HEK293T (cell line): ENCODE results near the gene CFI.

Source experiments
- CTCF ChIA-PET: fragments of 350-600 bp; formaldehyde crosslinking; extraction: SDS; loops from one replicate; lab custom pipeline; 2021; ENCODE audit warnings: antibody characterized with exemption, inconsistent platforms; lab: Yijun Ruan, JAX
- POLR2A ChIA-PET: fragments of 350-600 bp; formaldehyde crosslinking; extraction: SDS; loops from one replicate; lab custom pipeline; 2020; ENCODE audit warnings: antibody characterized with exemption, inconsistent platforms; lab: Yijun Ruan, JAX
- DNase-seq: peaks from one replicate; pipeline ENCODE4 v3.0.0; 2012; ENCODE audit warnings: mixed read lengths; ENCODE audit errors: extremely low spot score
- ARNT ChIP-seq: fragments of 450-650 bp; IDR thresholded peaks from 2 replicates; pipeline ENCODE4 v1.6.1; 2017; ENCODE audit warnings: mild to moderate bottlenecking
- BHLHE40 ChIP-seq: fragments of 450-650 bp; IDR thresholded peaks from 2 replicates; pipeline ENCODE4 v1.6.1; 2016; ENCODE audit warnings: mild to moderate bottlenecking, moderate library complexity, borderline replicate concordance
- CTBP1 ChIP-seq: fragments of 450-650 bp; IDR thresholded peaks from 2 replicates; pipeline ENCODE4 v1.6.1; 2016; ENCODE audit warnings: borderline replicate concordance
- ELF4 ChIP-seq: fragments of 450-650 bp; IDR thresholded peaks from 2 replicates; pipeline ENCODE4 v1.6.1; 2017; ENCODE audit warnings: antibody characterized with exemption
- FOXA1 ChIP-seq: fragments of 450-650 bp; IDR thresholded peaks from 2 replicates; pipeline ENCODE4 v1.6.1; 2016; ENCODE audit warnings: mild to moderate bottlenecking
- FOXK2 ChIP-seq: fragments of 450-650 bp; IDR thresholded peaks from 2 replicates; pipeline ENCODE4 v1.6.1; 2016; ENCODE audit warnings: mild to moderate bottlenecking
- FOXM1 ChIP-seq: fragments of 450-650 bp; IDR thresholded peaks from 2 replicates; pipeline ENCODE4 v1.6.1; 2017; ENCODE audit warnings: mild to moderate bottlenecking, borderline replicate concordance
- HDGF ChIP-seq: fragments of 450-650 bp; IDR thresholded peaks from 2 replicates; pipeline ENCODE4 v1.6.1; 2017; ENCODE audit warnings: antibody characterized with exemption, borderline replicate concordance
- L3MBTL2 ChIP-seq: fragments of 450-650 bp; conservative IDR thresholded peaks from 2 replicates; pipeline ENCODE4 v1.6.1; 2016; ENCODE audit warnings: mild to moderate bottlenecking
- LEF1 ChIP-seq: fragments of 450-650 bp; IDR thresholded peaks from 2 replicates; pipeline ENCODE4 v1.6.1; 2017; ENCODE audit warnings: mild to moderate bottlenecking, borderline replicate concordance
- NFRKB ChIP-seq: fragments of 450-650 bp; IDR thresholded peaks from 2 replicates; pipeline ENCODE4 v1.6.1; 2016; ENCODE audit warnings: mild to moderate bottlenecking, moderate library complexity
- SP1 ChIP-seq: fragments of 450-650 bp; IDR thresholded peaks from 2 replicates; pipeline ENCODE4 v1.6.1; 2017
- SUZ12 ChIP-seq: fragments of 450-650 bp; IDR thresholded peaks from 2 replicates; pipeline ENCODE4 v1.6.1; 2016; ENCODE audit warnings: mild to moderate bottlenecking
- TARDBP ChIP-seq: fragments of 450-650 bp; IDR thresholded peaks from 2 replicates; pipeline ENCODE4 v1.6.1; 2016
- ZNF384 ChIP-seq: fragments of 450-650 bp; IDR thresholded peaks from 2 replicates; pipeline ENCODE4 v1.6.1; 2016
- TF ChIP-seq, protein P1 (sequence below): fragments of 450-650 bp; IDR thresholded peaks from 2 replicates; pipeline ENCODE4 v1.6.1; 2016

CFI gene

DNA sequence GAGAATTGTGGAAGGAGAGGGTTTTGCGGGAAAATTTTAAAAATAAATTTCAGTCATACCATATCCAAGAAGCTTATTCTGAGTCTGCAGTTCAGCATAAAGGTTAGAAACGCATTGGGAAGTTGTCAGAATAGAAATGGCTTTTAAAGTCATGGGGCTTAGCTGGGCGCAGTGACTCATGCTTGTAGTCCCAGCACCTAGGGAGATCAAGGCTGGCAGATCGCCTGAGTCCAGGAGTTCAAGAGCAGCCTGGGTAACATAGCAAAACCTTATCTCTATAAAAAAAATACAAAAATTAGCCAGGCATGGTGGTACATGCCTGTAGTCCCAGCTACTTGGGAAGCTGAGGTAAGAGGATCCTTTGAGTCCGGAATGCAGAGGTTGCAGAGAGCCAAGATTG, 68.1 kb downstream of the CFI start:
- POLR2A ChIA-PET = no interaction called here
- no peak for DNase-seq
- TF ChIP-seq FOXA1 = no peak
- CTCF ChIA-PET = no interaction called here

DNA sequence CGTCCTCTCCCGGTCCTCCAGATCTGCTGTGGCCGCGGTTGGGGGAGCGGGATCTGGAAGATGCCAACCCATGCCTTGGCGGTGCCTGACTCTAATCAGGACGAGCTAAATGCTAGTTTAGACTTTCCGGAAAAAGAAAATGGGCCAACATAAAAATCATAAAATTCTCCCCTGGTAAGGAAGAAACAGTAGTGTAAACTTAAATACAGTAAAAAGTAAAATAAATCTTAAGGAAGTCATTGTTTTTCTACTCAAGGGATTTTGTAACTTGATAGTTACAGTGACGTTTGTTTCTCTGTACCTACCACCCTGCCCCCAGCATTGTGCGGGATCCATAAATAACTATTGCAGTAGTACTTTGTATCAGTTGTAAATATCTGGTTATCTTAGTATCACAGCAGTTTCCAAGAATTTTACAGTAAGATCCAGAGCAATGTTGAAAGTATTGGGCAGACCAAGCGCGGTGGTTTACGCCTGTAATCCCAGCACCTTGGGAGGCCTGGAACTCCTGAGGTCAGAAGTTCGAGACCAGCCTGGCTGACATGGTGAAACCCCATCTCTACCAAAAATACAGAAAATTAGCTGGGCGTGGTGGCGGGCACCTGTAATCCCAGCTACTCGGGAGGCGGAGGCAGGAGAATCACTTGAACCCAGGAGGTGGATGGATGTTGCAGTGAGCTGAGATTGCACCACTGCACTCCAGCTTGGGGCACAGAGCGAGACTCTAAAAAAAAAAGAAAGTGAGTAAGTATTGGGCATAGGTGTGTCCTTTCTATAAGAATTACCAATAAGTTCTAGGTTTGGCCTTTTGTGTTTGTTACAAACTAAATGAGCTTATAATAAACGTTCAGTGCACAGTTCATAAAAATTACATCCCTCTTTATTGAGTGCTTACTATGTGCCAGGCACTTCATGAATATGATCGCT, 70.9 kb downstream of the CFI start:
- POLR2A ChIA-PET = interaction anchor here (1.1 to 1.8 kb wide), 2 partner anchors 27 to 38 kb away, joined by 3 to 6 read pairs; partner anchors contain the start of gene CASP6
- TF ChIP-seq SP1 (no peak), ZNF384 (no peak)
- CTCF ChIA-PET = interaction anchor here (0.7 kb wide), 1 partner anchor 16 kb away, joined by 4 read pairs; no protein-coding TSS in a partner anchor
- no peak for DNase-seq

DNA sequence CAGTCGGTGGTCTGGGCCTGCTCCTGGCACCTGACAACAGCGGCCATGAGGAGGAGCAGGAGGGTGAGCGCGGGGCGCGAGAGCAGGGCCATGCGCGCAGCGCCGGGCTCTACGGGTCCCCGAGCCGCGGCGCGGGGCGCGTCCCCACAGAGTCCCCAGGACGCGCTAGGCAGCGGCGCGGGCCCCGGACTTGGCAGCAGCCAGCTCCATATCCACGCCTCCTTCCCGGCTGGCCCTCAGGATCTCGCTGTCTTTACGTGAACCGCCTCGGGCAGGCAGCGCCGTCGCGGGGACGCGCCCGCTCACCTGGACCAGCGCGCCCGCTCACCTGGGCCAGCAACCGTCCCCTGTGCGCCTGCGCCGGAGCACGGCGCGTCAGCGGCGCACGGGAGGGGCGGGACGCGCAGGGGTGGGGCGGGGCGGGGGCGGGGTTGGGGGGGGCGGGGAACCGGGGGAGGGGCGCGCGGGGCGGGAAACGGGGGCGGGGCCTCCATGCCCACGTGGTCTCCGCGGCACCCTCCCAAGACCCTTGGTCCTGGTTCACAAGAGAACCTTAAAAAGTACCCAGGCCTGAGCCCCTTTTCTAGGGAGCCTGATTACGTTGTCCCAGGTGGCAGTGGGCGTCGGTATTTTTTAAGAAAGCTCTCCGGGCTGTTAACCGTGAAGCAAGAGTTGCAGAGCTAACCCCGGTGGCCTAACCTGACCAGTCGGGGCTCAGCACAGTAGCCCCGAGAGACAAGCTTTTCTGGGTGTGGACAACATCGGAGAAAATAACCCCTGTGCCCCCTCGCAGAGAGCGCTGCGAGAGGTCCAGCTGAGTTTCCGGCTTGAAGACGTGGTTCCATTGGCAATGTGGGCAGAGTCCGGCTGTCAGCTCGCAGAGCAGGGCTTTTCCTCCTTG, 71.8 kb downstream of the CFI start, which contains the start of gene PLA2G12A:
PLA2G12A (minus strand) TSS at position 353 of the 901 bp plus-strand sequence; CDS start at position 92, 261 bp downstream.
- ChIA-PET POLR2A (interaction anchor here (1.0 to 1.8 kb wide), 4 partner anchors 25 to 304 kb away, joined by 3 to 6 read pairs (median 3); partner anchors contain the start of gene CASP6), CTCF (no interaction called here)
- TF ChIP-seq HDGF = no peak
- DNase-seq = peak; percentile 87

DNA sequence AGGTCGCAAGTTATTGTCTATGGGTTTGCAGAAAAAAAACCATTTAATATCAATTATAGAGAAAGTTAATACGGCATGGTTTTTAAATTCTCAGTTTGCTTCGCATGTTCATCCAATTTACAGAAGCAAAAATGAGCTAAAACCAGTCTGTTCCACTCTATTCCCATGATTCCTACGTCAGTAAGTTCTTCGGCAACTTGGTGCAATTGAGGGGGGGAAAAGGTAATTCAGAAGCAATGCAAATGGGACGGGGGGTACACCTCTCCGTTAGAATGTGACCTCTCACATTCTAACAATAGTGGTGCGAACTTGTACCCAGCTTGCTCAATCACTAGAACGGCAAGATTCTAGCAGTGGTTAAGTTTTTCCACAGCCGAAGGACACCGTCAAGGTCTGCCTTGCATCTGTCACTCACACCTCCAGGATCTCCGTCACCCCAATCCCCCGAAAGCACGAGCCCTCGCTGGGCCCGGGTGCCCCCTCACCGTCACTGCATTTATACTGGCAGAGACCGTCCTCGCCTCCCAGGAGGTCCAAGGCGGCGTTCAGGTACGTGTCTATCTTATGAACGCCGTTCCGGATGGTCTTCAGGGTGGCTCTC, 72.6 kb downstream of the CFI start:
- TF ChIP-seq ELF4 (no peak), LEF1 (no peak), L3MBTL2 (peak; percentile 28; the same call in 1 of the 2 replicates), ZNF384 (no peak), CTBP1 (no peak)
- TF ChIP-seq, protein P1, sequence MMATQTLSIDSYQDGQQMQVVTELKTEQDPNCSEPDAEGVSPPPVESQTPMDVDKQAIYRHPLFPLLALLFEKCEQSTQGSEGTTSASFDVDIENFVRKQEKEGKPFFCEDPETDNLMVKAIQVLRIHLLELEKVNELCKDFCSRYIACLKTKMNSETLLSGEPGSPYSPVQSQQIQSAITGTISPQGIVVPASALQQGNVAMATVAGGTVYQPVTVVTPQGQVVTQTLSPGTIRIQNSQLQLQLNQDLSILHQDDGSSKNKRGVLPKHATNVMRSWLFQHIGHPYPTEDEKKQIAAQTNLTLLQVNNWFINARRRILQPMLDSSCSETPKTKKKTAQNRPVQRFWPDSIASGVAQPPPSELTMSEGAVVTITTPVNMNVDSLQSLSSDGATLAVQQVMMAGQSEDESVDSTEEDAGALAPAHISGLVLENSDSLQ = peak; percentile 77
- CTCF ChIA-PET = interaction anchor here (0.6 kb wide), 1 partner anchor 482 kb away, joined by 5 read pairs; no protein-coding TSS in a partner anchor
- POLR2A ChIA-PET = interaction anchor here (1.0 to 1.1 kb wide), 2 partner anchors 24 to 303 kb away, joined by 3 read pairs; no protein-coding TSS in a partner anchor
- DNase-seq = peak; percentile 21

DNA sequence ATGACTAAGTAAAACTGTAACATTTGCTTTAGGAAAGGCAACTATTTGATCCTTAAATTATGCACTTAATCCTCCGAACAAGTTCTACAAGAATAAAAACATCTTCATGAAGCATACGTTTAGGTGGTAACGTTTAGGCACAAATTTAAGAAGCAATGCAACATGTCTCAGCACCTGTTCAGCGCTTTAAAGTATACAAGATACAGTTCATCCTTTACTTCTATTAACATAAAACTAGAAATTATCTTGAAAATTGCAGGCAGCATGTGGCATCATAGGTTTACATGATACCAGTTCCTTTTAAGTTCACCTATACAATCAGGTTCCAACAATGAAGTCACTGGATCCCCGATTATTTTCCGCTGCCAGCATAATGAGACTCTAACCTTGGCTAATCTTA, 73.4 kb downstream of the CFI start:
- ChIA-PET POLR2A (interaction anchor here (1.0 kb wide), 1 partner anchor 23 kb away, joined by 3 read pairs; no protein-coding TSS in a partner anchor), CTCF (no interaction called here)
- no peak for DNase-seq
- TF ChIP-seq TARDBP (no peak), FOXA1 (no peak), SUZ12 (no peak), LEF1 (no peak), ZNF384 (no peak), SP1 (no peak), HDGF (no peak), CTBP1 (no peak), ELF4 (no peak), L3MBTL2 (no peak), BHLHE40 (no peak), FOXK2 (no peak), FOXM1 (no peak), NFRKB (no peak), ARNT (no peak)
- TF ChIP-seq, protein P1 = no peak

DNA sequence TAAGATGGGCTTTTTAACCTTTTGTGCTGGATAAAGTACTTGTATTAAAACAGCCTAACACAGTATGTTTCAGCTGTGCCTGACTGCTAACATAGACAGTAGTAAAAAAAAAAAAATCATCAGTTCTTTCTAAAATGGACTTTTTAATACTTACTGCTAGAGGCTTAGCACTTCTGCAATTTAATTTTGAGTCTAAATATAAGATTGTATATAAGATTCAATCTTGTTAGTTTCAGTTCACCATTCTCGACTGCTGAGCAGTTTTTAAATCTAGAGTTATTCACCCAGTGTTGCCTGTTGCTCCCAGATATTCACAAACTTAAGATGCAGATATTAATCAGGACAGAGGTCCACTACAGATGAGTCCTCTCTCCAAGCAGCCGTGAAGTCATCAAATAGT, 78.7 kb downstream of the CFI start:
- DNase-seq = no peak
- ChIA-PET POLR2A (no interaction called here), CTCF (no interaction called here)
- TF ChIP-seq L3MBTL2 (no peak), ARNT (no peak), FOXM1 (no peak), TARDBP (no peak), ELF4 (no peak), CTBP1 (no peak), FOXK2 (no peak), SP1 (no peak), NFRKB (no peak), FOXA1 (no peak), LEF1 (no peak), BHLHE40 (no peak)
- TF ChIP-seq, protein P1 = no peak
